ENCODE measurements around the gene TMEM108. TPM values are rescaled to one million over a fixed set of nuclear protein-coding genes. Genes with fewer than 3 reads are reported as not detected.
A peak's percentile ranks its signal among the peaks of the same experiment; 100 is the strongest.

TMEM108 gene
- total RNA-seq, 2 donors from 2014 or later: not detected

DNA sequence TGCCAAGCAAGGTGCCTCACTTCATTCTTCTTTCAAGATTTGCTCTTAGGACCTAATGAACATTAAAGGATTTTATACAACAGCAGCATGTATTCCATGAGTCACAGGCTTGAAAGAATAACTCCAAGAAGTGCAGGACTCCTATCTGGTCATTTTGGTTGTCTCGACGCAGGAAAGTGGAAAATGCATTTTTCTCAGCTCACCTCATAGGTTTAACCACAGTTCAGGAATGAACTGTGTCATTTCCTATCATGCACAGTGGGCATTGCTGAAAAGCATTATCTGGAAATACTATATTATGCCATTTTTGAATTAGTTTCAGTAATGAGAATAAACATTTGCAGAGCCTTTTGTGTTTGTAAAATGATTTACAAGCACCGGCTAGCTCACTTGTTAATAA lies 263.0 kb downstream of the TMEM108 start:
- Mint-ChIP-seq H3K9me3 (no peaks in the 10 kb centered on the region), H3K27me3 (peaks cover 0 to 6% of the 10 kb centered on the region in 2 donors), H3K36me3 (no peaks in the 10 kb centered on the region), H3K4me1 (ENCODE audit: low read depth in 2 of 2) (peaks cover 0 to 5% of the 10 kb centered on the region in 2 donors), H3K27ac (no peak overlapping the region), H3K4me3 (no peak overlapping the region)
- DNase-seq (ENCODE audit: low spot score) (no peak), ATAC-seq (no peak)

DNA sequence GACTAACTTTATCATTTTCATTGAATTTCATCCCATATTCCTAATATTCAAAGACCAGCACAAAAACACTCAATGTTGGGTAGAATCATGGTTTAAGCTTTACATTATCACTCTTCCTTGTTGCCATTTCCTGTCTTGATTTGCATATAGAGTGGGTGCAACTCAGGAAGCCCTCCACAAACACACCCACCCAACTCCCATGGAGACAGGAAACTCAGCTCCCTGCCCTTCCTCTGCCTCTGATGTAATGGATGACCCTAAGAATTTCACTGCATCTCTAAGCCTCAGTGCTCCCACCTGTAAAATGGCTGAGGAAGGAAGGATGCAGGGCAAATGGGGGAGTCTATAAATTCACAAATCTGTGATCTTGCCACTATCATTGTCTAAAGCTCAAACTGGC lies 263.5 kb downstream of the TMEM108 start:
- Mint-ChIP-seq H3K27ac (no peak overlapping the region), H3K36me3 (no peaks in the 10 kb centered on the region), H3K4me3 (no peak overlapping the region), H3K27me3 (peaks cover 0 to 6% of the 10 kb centered on the region in 2 donors), H3K4me1 (ENCODE audit: low read depth in 2 of 2) (peaks cover 0 to 5% of the 10 kb centered on the region in 2 donors), H3K9me3 (no peaks in the 10 kb centered on the region)
- DNase-seq (ENCODE audit: low spot score): no peak
- ATAC-seq: no peak

DNA sequence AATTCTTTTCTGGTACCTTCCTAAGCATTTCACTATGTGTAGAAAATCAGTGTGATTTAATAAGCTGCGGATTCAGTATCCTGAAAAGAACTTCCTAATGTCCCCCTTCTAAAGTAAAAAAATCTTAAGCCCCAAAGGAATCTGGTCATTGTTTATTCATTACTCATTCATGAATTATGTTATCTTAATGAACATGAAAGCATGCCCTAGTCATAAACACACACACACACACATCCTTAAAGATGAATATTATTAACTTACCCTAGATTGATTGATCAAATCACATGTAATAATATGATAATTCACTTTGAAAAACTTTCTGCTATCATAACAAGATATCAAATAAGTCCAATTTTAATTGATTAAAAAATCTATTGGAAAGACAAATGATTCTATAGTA lies 265.2 kb downstream of the TMEM108 start:
- peaks cover 0 to 6% of the 10 kb centered on the region in 2 donors for H3K27me3 Mint-ChIP-seq
- no peak for DNase-seq (ENCODE audit: low spot score)
- peaks cover 0 to 5% of the 10 kb centered on the region in 2 donors for H3K4me1 Mint-ChIP-seq (ENCODE audit: low read depth in 2 of 2)
- H3K36me3 Mint-ChIP-seq: no peaks in the 10 kb centered on the region
- no peaks in the 10 kb centered on the region for H3K9me3 Mint-ChIP-seq
- ATAC-seq: no peak
- H3K4me3 Mint-ChIP-seq: no peak overlapping the region
- no peak overlapping the region for H3K27ac Mint-ChIP-seq

DNA sequence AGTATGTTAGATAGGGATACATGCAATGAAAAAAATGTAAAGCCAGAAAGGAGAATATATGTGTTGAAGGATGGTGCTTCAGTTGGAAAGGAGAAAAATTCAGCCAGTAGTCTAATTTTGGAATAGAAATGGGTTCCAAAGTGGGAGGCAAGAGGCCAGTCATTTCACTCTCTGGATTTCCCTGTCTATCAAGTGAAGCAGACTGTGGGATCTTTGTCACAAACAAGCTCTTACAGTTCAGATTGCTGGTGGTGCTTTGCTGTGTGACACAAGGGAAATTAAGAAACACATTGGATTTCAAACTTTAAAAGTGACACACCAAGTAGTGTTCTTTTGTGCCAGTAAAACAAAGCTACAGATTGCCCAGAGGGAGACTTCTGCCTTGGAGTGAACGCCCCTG lies 279.7 kb downstream of the TMEM108 start:
- Mint-ChIP-seq H3K27me3 (peaks cover 0 to 19% of the 10 kb centered on the region in 2 donors), H3K9me3 (peaks cover 7% of the 10 kb centered on the region), H3K36me3 (no peaks in the 10 kb centered on the region), H3K27ac (no peak overlapping the region), H3K4me3 (no peak overlapping the region), H3K4me1 (ENCODE audit: low read depth in 2 of 2) (no peaks in the 10 kb centered on the region)
- ATAC-seq (no peak), DNase-seq (ENCODE audit: low spot score) (no peak)

DNA sequence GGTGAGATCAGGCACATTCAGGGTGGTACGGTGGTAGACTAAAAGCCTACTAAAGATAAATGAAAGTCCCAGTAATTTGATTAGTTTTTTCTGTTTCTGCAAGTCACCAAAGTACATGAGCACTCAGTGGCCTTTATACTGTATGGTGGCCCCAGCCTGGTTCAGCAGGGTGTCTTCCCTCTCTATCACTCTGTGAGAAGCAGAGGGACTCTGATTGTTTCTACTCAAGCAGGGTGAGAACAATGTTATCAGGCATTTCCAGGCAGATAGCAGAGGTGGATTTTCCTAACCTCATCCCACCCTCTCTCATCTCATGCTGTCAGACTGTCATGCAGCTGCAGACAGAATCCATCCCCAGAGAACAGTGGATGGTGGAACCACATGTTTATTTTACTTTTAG lies 290.2 kb downstream of the TMEM108 start:
- peaks cover 0 to 7% of the 10 kb centered on the region in 2 donors for H3K27me3 Mint-ChIP-seq
- ATAC-seq (peak in 1 of 2 donors; percentile 11), DNase-seq (ENCODE audit: low spot score) (no peak)
- H3K4me1 Mint-ChIP-seq (ENCODE audit: low read depth in 2 of 2): no peaks in the 10 kb centered on the region
- H3K27ac Mint-ChIP-seq: no peak overlapping the region
- no peak overlapping the region for H3K4me3 Mint-ChIP-seq
- H3K36me3 Mint-ChIP-seq: no peaks in the 10 kb centered on the region
- H3K9me3 Mint-ChIP-seq: peaks cover 3% of the 10 kb centered on the region

DNA sequence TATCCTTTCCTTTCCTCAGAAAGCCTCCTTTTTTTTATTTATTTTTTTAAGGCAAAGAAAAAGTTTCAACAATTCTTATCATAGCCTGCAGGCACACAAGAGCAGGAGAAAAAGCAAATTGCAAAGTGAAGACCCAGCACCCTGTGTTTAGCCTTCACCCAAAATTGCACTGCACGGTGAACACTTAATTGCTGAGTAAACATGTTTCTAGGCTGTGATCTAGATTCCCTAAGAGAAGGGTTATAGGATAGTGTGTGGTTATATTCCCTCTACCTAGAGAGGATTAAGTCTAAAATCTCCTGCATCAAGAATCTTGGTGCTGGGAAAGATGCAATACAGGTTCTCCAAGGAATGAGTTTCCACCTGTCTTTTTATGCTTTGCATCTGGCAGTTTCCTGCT lies 291.4 kb downstream of the TMEM108 start:
- DNase-seq (ENCODE audit: low spot score) (no peak), ATAC-seq (no peak)
- H3K4me3 Mint-ChIP-seq: no peak overlapping the region
- H3K4me1 Mint-ChIP-seq (ENCODE audit: low read depth in 2 of 2): no peaks in the 10 kb centered on the region
- peaks cover 0 to 20% of the 10 kb centered on the region in 2 donors for H3K27me3 Mint-ChIP-seq
- no peaks in the 10 kb centered on the region for H3K36me3 Mint-ChIP-seq
- H3K9me3 Mint-ChIP-seq: no peaks in the 10 kb centered on the region
- no peak overlapping the region for H3K27ac Mint-ChIP-seq

DNA sequence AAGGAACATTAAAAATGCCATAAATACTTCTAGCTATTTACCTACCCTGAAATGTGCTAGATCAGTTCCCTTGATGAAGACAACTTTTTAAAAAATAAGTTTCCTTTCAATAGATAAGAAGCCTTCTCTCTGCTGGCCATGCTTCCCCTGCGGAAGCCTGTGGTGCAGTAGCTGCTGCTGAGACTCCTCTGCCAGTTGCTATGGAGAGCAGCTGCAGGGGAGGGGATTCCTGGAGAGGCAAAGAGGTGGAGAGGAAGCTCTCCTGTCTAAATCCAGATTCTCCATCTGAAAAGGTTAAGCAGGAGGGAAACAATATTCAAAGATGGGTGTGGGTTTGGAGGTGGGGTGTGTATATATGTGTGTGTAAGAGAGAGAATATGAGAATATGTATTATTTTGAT lies 291.9 kb downstream of the TMEM108 start:
- ATAC-seq (no peak), DNase-seq (ENCODE audit: low spot score) (no peak)
- Mint-ChIP-seq H3K27ac (no peak overlapping the region), H3K27me3 (peaks cover 0 to 21% of the 10 kb centered on the region in 2 donors), H3K36me3 (no peaks in the 10 kb centered on the region), H3K4me3 (no peak overlapping the region), H3K4me1 (ENCODE audit: low read depth in 2 of 2) (no peaks in the 10 kb centered on the region), H3K9me3 (no peaks in the 10 kb centered on the region)

DNA sequence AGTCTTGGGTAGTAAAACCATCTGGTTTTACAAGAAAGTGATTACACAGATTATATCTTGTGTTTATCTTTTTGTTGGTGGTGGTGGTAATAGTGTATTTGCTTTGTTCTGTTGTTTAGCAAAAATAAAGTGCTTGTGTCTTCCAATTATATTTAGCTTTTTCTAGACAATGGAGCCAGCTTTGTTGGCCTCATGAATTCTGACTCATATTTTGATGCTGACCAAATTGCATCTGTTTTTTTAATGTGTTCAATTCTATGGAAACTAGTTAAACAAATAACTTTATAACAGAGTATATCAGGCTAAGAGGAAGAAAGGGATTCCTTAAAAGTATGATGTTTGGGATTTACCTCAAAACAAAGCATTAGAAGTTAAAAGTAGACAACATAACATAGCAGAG lies 292.3 kb downstream of the TMEM108 start:
- ATAC-seq (no peak), DNase-seq (ENCODE audit: low spot score) (no peak)
- H3K27ac Mint-ChIP-seq: no peak overlapping the region
- H3K9me3 Mint-ChIP-seq: no peaks in the 10 kb centered on the region
- no peaks in the 10 kb centered on the region for H3K36me3 Mint-ChIP-seq
- no peak overlapping the region for H3K4me3 Mint-ChIP-seq
- no peaks in the 10 kb centered on the region for H3K4me1 Mint-ChIP-seq (ENCODE audit: low read depth in 2 of 2)
- peaks cover 0 to 21% of the 10 kb centered on the region in 2 donors for H3K27me3 Mint-ChIP-seq

DNA sequence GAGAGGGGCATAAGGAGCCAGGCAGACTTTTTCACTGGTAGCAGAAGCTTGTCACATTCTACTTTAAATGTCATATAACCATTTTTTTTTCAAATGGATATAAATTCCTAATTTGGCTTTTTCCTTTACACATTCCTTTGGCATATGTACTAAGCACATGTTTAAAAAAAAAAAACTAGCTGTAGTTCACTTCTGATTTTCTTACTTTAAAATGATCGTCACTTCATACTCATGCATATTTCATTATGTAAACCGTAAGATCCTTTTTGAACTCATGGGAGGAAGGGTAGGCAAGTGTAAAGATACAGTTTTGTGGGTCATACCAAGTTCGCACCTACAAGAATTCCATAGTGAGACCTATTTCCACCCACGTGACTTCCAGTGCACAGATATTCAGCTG lies 316.5 kb downstream of the TMEM108 start:
- Mint-ChIP-seq H3K27ac (no peak overlapping the region), H3K4me1 (ENCODE audit: low read depth in 2 of 2) (no peaks in the 10 kb centered on the region), H3K4me3 (no peak overlapping the region), H3K27me3 (peaks cover 7 to 12% of the 10 kb centered on the region in 2 donors), H3K9me3 (no peaks in the 10 kb centered on the region), H3K36me3 (peaks cover 5% of the 10 kb centered on the region)
- ATAC-seq: no peak
- no peak for DNase-seq (ENCODE audit: low spot score)

DNA sequence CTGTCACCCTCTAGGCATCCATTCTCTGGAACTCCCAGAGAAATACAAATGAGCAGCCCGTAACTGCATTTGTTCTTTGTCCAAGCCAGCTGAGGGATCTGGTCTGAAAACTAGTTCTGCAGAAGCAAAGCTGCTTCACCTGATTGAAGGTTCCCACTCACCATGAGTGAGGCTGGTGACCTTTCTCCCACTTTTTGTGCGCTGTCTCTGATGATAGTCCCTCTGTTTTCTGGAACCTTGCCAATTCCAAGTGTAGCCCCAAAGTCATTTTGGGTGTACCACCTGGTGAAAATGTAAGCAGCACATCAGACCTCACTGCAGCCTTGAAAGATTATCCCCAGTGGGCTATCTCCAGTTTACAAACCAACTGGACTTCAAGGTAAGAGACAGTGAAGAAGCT lies 322.3 kb downstream of the TMEM108 start:
- ATAC-seq (no peak), DNase-seq (ENCODE audit: low spot score) (no peak)
- peaks cover 6% of the 10 kb centered on the region in 2 donors for H3K27me3 Mint-ChIP-seq
- H3K27ac Mint-ChIP-seq: no peak overlapping the region
- H3K9me3 Mint-ChIP-seq: no peaks in the 10 kb centered on the region
- no peaks in the 10 kb centered on the region for H3K4me1 Mint-ChIP-seq (ENCODE audit: low read depth in 2 of 2)
- peaks cover 5% of the 10 kb centered on the region for H3K36me3 Mint-ChIP-seq
- H3K4me3 Mint-ChIP-seq: no peak overlapping the region

DNA sequence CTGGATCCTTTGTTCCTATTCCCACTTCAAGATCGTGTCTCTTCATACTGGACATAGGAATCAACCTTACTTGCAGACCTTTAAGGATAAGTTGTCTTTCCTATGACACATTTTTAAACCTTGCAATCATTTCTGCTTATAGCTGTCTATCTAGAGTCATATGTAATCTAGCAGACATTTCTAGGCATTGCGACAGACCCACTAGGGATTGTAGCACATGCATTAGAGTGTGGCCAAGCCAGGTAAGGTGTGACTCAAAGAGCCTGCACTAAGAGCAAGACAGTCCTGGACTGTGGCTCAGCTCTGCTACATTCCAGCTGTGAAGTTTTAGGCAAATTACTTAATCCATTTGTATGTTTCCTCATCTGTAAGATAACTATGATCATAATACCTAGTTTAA lies 322.8 kb downstream of the TMEM108 start:
- Mint-ChIP-seq H3K27me3 (peaks cover 6 to 7% of the 10 kb centered on the region in 2 donors), H3K4me1 (ENCODE audit: low read depth in 2 of 2) (no peaks in the 10 kb centered on the region), H3K36me3 (peaks cover 5% of the 10 kb centered on the region), H3K27ac (no peak overlapping the region), H3K4me3 (no peak overlapping the region), H3K9me3 (no peaks in the 10 kb centered on the region)
- no peak for ATAC-seq
- no peak for DNase-seq (ENCODE audit: low spot score)

DNA sequence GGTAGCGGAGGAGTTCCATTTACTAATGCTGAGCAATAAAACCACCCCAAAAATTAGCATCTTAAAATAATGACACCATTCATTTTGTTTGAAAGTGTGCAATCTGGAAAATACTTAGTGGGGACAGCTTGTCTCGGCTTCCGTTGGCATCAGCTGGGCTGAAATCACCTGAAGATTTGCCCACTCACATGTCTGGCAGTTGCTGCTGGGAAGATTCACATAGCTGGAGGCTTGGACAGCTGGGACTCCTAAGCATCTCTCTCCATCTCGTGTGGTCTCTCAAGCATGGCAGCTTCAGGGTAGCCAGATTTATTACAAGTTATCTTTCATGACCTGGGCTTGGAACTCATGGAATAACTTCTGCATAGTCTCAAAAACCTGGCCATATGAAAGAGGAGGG lies 323.2 kb downstream of the TMEM108 start:
- no peak overlapping the region for H3K27ac Mint-ChIP-seq
- DNase-seq (ENCODE audit: low spot score) (no peak), ATAC-seq (no peak)
- no peaks in the 10 kb centered on the region for H3K9me3 Mint-ChIP-seq
- peaks cover under 1% of the 10 kb centered on the region for H3K36me3 Mint-ChIP-seq
- peaks cover 6 to 7% of the 10 kb centered on the region in 2 donors for H3K27me3 Mint-ChIP-seq
- no peak overlapping the region for H3K4me3 Mint-ChIP-seq
- H3K4me1 Mint-ChIP-seq (ENCODE audit: low read depth in 2 of 2): no peaks in the 10 kb centered on the region

DNA sequence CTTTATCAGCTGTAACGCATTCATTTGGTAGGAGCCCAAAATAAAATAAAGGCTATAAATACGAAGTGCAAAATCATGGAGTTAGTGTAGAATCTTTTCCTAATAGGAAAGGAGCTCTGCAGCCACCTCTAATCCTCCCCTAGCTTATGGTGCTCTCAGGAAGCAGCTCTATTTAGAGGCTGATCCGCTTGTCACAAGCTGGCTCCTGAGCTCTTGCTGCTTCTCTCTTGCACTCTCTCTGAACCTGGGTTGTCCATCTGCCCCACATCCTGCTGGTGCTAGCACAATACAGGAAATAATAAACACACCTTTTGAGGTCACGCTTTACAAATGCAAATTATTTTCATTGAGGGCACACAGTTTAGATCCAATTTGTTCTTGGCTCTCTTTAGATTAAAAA lies 324.3 kb downstream of the TMEM108 start:
- H3K27ac Mint-ChIP-seq: no peak overlapping the region
- H3K4me1 Mint-ChIP-seq (ENCODE audit: low read depth in 2 of 2): no peaks in the 10 kb centered on the region
- no peak for ATAC-seq
- no peak for DNase-seq (ENCODE audit: low spot score)
- H3K36me3 Mint-ChIP-seq: no peaks in the 10 kb centered on the region
- H3K4me3 Mint-ChIP-seq: no peak overlapping the region
- H3K27me3 Mint-ChIP-seq: peaks cover 6 to 7% of the 10 kb centered on the region in 2 donors
- no peaks in the 10 kb centered on the region for H3K9me3 Mint-ChIP-seq

DNA sequence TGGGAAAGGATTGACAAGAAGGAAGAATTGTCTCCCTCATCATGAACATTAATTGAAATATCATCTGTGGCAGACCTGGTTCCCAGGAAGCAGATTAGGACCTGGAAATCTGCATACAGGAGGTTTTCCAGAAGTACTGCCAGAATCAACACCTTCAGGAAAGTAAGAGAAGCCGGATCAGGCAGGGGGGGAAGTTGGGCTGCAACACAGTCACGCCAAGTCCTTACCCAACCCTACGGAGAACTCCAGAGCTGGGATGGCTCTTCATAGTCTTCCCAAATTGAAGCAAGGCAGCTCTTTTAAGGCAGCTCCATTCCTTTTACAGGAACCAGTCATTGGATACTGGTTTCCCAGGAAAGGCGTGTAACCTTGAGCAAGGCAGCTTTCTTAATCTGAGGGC lies 326.5 kb downstream of the TMEM108 start:
- H3K27me3 Mint-ChIP-seq: peaks cover 0 to 5% of the 10 kb centered on the region in 2 donors
- ATAC-seq (no peak), DNase-seq (ENCODE audit: low spot score) (no peak)
- no peak overlapping the region for H3K4me3 Mint-ChIP-seq
- H3K36me3 Mint-ChIP-seq: no peaks in the 10 kb centered on the region
- H3K9me3 Mint-ChIP-seq: no peaks in the 10 kb centered on the region
- no peaks in the 10 kb centered on the region for H3K4me1 Mint-ChIP-seq (ENCODE audit: low read depth in 2 of 2)
- H3K27ac Mint-ChIP-seq: no peak overlapping the region

DNA sequence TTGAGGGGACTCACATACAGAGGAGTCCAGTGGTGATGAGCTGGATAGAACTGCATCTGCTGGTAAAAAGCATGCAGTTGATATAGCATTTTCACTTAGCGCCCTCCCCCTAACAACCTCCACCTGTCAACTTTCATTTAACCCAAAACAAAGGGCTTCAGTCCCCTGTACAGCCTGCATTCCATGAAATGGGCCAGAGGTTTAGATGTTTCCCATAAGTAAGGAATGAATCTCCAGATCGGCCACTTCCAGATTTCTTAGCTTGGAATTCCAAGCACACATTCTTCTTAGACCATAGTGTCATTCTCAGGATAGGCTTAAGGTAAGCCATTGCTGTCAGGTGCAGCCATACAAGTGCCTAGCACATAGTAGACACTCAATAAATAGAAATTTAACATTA lies 328.7 kb downstream of the TMEM108 start:
- Mint-ChIP-seq H3K4me3 (no peak overlapping the region), H3K9me3 (no peaks in the 10 kb centered on the region), H3K27me3 (peaks cover 0 to 5% of the 10 kb centered on the region in 2 donors), H3K27ac (no peak overlapping the region), H3K36me3 (no peaks in the 10 kb centered on the region), H3K4me1 (ENCODE audit: low read depth in 2 of 2) (no peaks in the 10 kb centered on the region)
- ATAC-seq (no peak), DNase-seq (ENCODE audit: low spot score) (no peak)

Data from natural killer cell treated with Interleukin-12 subunit alpha and Interleukin-12 subunit beta and Interleukin-15 and Interleukin-18, amount 100 ng/mL, for 72 hours (primary cell).